A673 (cell line): ENCODE data around the gene FSTL4. TPM values are rescaled to one million over a fixed set of nuclear protein-coding genes. Genes with fewer than 3 reads are reported as not detected.

Experiments used
- BruUV-seq: library from RNA; stranded (reverse); fragments of 400-500 nt; replicated peaks from 2 replicates; lab custom pipeline; 2021; lab: Mats Ljungman, UMichigan
- CTCF ChIA-PET: fragments of 300-600 bp; sonication (Branson Sonifier 250); formaldehyde crosslinking; loops from one replicate; lab custom pipeline; 2022; ENCODE audit warnings: antibody characterized with exemption; lab: Charles Lee
- POLR2A ChIA-PET: fragments of 300-600 bp; sonication (Branson Sonifier 250); formaldehyde crosslinking; loops from one replicate; lab custom pipeline; 2022; ENCODE audit warnings: antibody characterized with exemption; ENCODE audit not compliant: low non-redundant PET; lab: Charles Lee
- DNase-seq: peaks from one replicate; pipeline ENCODE4 v3.0.0-alpha.2; 2015; ENCODE audit warnings: low spot score
- H3K27ac ChIP-seq: fragments of 200-600 bp; sonication (generic); 2 replicates; pipeline ENCODE4 v1.5.1; 2016; ENCODE audit warnings: mixed run types, low read depth, mild to moderate bottlenecking, mixed read lengths, antibody characterized with exemption, low read length; ENCODE audit not compliant: poor library complexity, severe bottlenecking
- H3K27me3 ChIP-seq: fragments of 200-600 bp; sonication (generic); replicated peaks from 2 replicates; pipeline ENCODE4 v1.6.1; 2017; ENCODE audit warnings: mixed run types, low read depth, mild to moderate bottlenecking, mixed read lengths, antibody characterized with exemption, low read length; ENCODE audit not compliant: insufficient read depth, poor library complexity
- H3K36me3 ChIP-seq: fragments of 200-600 bp; sonication (generic); 2 replicates; pipeline ENCODE4 v1.6.1; 2016; ENCODE audit warnings: mixed run types, mild to moderate bottlenecking, mixed read lengths, antibody characterized with exemption, low read length; ENCODE audit not compliant: insufficient read depth, poor library complexity, severe bottlenecking
- H3K4me1 ChIP-seq: fragments of 200-600 bp; sonication (generic); 2 replicates; pipeline ENCODE4 v1.6.1; 2017; ENCODE audit warnings: mixed run types, mild to moderate bottlenecking, mixed read lengths, antibody characterized with exemption, low read length; ENCODE audit not compliant: insufficient read depth, poor library complexity, severe bottlenecking
- H3K4me3 ChIP-seq: fragments of 200-600 bp; sonication (generic); 2 replicates; pipeline ENCODE4 v1.5.1; 2016; ENCODE audit warnings: low read depth, mixed run types, mild to moderate bottlenecking, mixed read lengths, low read length; ENCODE audit not compliant: poor library complexity, severe bottlenecking
- H3K9me3 ChIP-seq: fragments of 200-600 bp; sonication (generic); 2 replicates; pipeline ENCODE4 v1.6.1; 2016; ENCODE audit warnings: mixed run types, low read depth, mild to moderate bottlenecking, mixed read lengths, antibody characterized with exemption, low read length; ENCODE audit not compliant: poor library complexity, severe bottlenecking
- EZH2 ChIP-seq: fragments of 200-600 bp; sonication (generic); IDR thresholded peaks from 2 replicates; pipeline ENCODE4 v1.6.1; 2017; ENCODE audit warnings: borderline replicate concordance, low read depth, mild to moderate bottlenecking, mixed read lengths, antibody characterized with exemption, low read length; ENCODE audit not compliant: poor library complexity, severe bottlenecking
- intact Hi-C: fragments of 100-400 bp; cut with micrococcal nuclease; formaldehyde crosslinking; loops from one replicate; pipeline ENCODE4 v1.10.0; 2022; ENCODE audit not compliant: unreplicated experiment
- total RNA-seq: library from RNA; stranded (reverse); gene quantifications from 2 replicates; pipeline ENCODE4 v1.2.3, GENCODE V29; 2021
- TF ChIP-seq, protein P1 (sequence below): fragments of 300-800, 200-600 bp; sonication (generic); conservative IDR thresholded peaks from 2 replicates; pipeline ENCODE4 v1.5.1; 2017; ENCODE audit warnings: low read depth, mild to moderate bottlenecking, antibody characterized with exemption, low read length, moderate library complexity, mixed read lengths

FSTL4 gene
- total RNA-seq, 1 experiment from 2014 or later = 0.86 TPM

DNA sequence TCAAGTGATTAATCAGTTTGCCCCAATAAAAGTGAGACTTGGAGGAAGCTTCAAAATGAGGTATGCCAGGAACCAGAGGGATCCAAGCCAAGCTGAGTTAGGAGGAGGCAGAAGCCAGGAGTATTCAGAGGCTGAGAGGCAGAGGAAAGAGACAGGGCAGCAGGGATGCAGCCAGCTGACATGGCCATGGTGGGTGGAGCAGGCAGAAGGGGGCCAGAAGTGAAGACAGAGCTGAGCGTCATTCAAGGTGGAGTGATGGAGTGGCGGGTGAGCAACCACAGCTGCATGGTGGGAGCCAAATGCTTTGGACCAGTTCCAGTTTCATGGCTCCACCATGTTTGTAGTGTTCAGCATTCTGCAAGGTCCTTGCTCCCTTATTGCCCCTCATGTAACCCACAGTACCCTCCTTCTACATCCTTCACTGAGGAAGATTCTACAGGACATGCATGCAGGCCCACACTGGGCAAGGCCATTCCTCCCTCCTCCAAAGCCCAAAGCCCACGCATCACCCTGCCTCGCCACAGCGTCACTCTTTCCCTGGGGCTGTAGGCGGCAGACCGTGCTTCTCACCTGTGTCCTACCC is 100.6 kb downstream of the FSTL4 start:
- DNase-seq = no peak
- Histone ChIP-seq H3K36me3 (no peaks in the 10 kb centered on the region), H3K4me1 (no peaks in the 10 kb centered on the region), H3K4me3 (no peak overlapping the region), H3K27ac (no peak overlapping the region), H3K9me3 (no peaks in the 10 kb centered on the region), H3K27me3 (no peaks in the 10 kb centered on the region)
- ChIA-PET POLR2A (no interaction called here), CTCF (no interaction called here)
- intact Hi-C loops = no loop called here
- no TSS peak for BruUV-seq
- no peak for TF ChIP-seq EZH2
- TF ChIP-seq, protein P1, sequence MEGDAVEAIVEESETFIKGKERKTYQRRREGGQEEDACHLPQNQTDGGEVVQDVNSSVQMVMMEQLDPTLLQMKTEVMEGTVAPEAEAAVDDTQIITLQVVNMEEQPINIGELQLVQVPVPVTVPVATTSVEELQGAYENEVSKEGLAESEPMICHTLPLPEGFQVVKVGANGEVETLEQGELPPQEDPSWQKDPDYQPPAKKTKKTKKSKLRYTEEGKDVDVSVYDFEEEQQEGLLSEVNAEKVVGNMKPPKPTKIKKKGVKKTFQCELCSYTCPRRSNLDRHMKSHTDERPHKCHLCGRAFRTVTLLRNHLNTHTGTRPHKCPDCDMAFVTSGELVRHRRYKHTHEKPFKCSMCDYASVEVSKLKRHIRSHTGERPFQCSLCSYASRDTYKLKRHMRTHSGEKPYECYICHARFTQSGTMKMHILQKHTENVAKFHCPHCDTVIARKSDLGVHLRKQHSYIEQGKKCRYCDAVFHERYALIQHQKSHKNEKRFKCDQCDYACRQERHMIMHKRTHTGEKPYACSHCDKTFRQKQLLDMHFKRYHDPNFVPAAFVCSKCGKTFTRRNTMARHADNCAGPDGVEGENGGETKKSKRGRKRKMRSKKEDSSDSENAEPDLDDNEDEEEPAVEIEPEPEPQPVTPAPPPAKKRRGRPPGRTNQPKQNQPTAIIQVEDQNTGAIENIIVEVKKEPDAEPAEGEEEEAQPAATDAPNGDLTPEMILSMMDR = no peak

DNA sequence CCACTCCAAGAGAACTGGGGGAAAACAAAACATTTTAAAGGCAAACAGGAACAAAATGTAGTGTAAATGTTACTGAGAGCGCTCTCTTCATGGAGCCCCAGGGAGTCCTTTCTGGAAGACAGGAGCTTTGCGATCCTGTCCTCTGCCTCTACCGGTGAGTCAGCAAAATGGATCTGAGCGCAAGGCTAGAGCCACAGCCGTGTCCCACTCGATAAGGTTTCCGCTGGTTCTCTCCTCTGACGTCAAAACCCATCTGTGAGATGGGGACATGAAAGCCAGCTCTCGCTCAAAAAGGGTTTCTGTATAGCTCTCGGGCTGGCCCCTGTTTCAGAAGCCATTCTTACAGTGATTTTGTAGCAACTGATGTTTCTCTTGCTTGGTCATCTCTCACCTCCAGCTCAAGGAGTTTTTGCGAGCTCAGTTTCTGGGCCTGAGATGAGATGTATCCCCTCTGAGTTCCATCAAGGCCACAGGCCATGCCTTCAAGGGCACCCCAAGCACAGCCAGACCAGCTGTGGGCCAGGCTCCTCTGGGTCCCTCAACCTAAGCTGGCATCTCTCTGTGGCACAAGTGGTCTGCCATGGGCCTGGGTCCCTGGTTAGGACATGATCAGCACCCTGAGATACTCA is 101.6 kb downstream of the FSTL4 start:
- ChIA-PET POLR2A (interaction anchor here (0.5 kb wide), 1 partner anchor 808 kb away, joined by 3 read pairs; no protein-coding TSS in a partner anchor), CTCF (no interaction called here)
- Histone ChIP-seq H3K4me3 (no peak overlapping the region), H3K27me3 (no peaks in the 10 kb centered on the region), H3K4me1 (no peaks in the 10 kb centered on the region), H3K27ac (no peak overlapping the region), H3K9me3 (no peaks in the 10 kb centered on the region), H3K36me3 (no peaks in the 10 kb centered on the region)
- no TSS peak for BruUV-seq
- intact Hi-C loops = no loop called here
- TF ChIP-seq, protein P1 = no peak
- TF ChIP-seq EZH2 = no peak
- DNase-seq = no peak

DNA sequence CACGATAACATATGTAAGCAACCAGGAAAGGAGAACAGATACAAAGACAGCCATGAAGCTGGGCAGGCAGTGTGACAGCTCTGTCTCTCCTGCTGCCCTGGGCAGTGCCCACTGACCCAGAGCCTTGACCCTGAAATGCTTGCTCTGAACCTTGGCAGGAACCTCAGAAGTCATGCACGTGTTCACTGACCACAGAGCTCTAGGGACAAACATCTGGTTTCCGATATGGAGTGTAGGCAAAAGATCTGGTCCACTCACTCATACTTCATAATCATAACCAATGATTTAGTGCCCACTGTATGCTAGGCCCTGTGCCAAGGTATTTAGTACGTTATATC is 102.6 kb downstream of the FSTL4 start:
- CTCF ChIA-PET = no interaction called here
- DNase-seq = no peak
- intact Hi-C loops = no loop called here
- Histone ChIP-seq H3K9me3 (no peaks in the 10 kb centered on the region), H3K4me1 (no peaks in the 10 kb centered on the region), H3K36me3 (no peaks in the 10 kb centered on the region), H3K27me3 (no peaks in the 10 kb centered on the region), H3K27ac (no peak overlapping the region), H3K4me3 (no peak overlapping the region)
- BruUV-seq = no TSS peak
- POLR2A ChIA-PET = no interaction called here
- TF ChIP-seq EZH2 = no peak
- TF ChIP-seq, protein P1 = no peak
